Esophagus squamous epithelium (tissue), 4 donors: ENCODE measurements around the gene HK2.

Experiments used
- POLR2A ChIP-seq, 4 donors: fragments of 450-650 bp; IDR thresholded peaks; one replicate each; pipeline ENCODE4 v1.6.1; 2017; ENCODE audit warnings: antibody characterized with exemption in 4 of 4, mild to moderate bottlenecking in 4 of 4, moderate library complexity in 3 of 4
- TF ChIP-seq, protein P1 (sequence below), 6 experiments: fragments of 450-650 bp in 4 of 6; fragments of 200-600 bp in 2 of 6; sonication (generic) in 2 of 6; IDR thresholded peaks; one replicate each; pipeline ENCODE4 v1.5.1; 2016 to 2019; ENCODE audit warnings: antibody characterized with exemption in 6 of 6, mild to moderate bottlenecking in 4 of 6, moderate library complexity in 4 of 6

- TF ChIP-seq, protein P1, sequence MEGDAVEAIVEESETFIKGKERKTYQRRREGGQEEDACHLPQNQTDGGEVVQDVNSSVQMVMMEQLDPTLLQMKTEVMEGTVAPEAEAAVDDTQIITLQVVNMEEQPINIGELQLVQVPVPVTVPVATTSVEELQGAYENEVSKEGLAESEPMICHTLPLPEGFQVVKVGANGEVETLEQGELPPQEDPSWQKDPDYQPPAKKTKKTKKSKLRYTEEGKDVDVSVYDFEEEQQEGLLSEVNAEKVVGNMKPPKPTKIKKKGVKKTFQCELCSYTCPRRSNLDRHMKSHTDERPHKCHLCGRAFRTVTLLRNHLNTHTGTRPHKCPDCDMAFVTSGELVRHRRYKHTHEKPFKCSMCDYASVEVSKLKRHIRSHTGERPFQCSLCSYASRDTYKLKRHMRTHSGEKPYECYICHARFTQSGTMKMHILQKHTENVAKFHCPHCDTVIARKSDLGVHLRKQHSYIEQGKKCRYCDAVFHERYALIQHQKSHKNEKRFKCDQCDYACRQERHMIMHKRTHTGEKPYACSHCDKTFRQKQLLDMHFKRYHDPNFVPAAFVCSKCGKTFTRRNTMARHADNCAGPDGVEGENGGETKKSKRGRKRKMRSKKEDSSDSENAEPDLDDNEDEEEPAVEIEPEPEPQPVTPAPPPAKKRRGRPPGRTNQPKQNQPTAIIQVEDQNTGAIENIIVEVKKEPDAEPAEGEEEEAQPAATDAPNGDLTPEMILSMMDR (IDR thresholded peaks at IDR 0.05): no peak
- TF ChIP-seq POLR2A (IDR thresholded peaks at IDR 0.05): no peak
Measured at GRCh38 chr2:74939919-74940812, 106.2 kb downstream of the HK2 start.
